GM18873 (cell line): ENCODE results near the gene VWA2.
"Not testable (repeated sequence)": the region's sequence is repeated elsewhere in the genome, so short reads cannot be mapped to it uniquely, and the experiment has no call there.

Source experiments
- ATAC-seq: cut with Tn5 transposase; IDR thresholded peaks from one replicate; pipeline ENCODE4 v1.9.1; 2021; ENCODE audit warnings: mild to moderate bottlenecking, moderate library complexity, moderate number of reproducible peaks; ENCODE audit not compliant: unreplicated experiment, low FRiP score

The VWA2 gene

DNA sequence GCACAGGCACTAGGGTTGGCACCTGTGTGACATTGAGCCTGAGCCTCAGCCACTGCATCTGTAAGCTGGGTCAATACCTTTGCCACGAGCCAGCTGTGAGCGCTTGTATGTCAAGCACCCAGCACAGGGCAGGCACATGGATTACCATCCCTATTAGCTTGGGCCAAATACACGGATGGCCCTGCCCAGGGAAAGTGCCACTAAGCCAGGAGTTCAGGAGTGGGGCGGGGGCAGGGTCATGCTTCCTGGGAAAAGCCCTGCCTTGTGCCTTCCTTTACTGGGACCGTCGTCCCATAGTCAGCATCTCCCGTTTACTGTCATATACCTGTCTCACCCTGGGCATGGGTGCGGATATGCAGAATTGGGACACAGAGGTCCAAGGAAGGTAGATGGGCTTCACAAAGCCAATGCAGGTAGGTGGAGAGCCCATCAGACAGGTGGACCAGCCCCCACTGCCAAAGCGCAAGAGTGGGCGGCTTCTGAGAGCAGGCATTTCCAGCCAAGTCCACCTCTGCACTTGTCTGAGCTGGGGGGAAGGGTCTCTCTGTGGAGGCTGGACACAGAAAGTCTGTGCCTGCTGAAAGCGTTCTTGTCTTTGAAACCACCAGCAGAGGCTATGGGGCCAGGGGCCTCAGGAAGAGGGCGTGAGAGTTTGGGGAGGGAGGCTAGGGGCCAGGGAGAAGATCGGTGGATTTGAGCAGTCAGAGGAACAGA is 72.6 kb downstream of the VWA2 start:
- no peak for ATAC-seq

DNA sequence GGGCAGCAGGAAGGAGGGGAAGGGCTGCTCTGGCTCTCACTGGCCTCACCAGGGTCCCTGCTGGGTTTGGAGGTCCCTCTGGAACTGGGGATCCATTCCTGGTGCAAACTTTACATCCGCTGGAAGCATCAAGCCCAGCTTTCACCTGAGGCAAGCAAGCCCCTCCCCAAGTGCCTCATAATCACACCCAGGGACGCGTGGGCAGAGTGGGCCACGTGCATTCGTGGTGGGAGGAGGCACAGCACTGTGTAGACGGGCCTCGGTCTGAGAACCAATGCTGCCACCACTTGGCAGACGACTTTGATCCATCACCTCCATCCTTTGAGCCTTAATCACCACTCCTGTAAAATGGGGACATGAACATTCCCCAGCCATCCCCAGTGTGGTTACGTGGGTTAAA is 74.1 kb downstream of the VWA2 start:
- no peak for ATAC-seq

- ATAC-seq = no peak
These were observed 74.8 kb downstream of the VWA2 start for GRCh38 chr10:114313866-114314265.

DNA sequence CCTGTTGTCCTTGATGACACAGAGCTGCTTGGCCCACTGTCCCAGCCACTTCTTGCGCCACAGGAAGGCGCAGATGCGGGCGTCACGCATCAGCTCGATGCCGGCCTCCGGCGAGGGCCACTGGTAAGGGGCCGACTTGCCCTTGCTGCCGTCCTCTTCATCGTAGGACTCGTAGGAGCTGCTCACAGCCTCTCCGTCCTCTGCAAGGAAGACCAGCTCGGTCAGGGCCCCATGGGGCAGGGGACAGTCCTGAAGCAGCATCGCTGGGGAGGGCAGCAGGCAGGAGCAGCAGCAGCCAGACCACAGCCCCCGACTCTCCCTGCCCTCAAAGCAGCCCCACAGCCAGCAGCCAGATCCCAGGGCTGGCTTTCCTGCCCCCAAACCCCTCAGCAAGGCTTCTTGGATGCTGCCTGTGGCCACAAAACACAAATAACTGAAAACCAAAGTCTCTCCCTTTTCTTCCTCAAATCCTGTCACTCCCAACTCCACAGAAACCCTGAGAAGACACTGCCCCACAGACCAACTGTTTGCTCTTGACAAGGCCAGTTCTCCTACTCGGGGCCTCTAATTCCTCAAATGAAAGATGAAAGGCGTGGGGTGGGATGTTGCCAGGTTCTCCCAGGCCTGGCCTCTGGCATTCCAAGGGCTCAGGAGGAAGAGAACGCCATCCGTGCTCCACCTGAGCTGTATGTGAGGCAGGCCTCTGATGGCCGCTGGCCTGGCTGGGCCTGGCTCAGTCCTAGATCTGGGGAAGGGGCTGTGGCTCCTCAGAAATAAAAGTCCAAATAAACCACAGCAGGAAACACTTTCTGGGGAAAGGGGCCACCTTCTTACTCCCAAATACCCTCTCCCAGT is 76.7 kb downstream of the VWA2 start:
- no peak for ATAC-seq

DNA sequence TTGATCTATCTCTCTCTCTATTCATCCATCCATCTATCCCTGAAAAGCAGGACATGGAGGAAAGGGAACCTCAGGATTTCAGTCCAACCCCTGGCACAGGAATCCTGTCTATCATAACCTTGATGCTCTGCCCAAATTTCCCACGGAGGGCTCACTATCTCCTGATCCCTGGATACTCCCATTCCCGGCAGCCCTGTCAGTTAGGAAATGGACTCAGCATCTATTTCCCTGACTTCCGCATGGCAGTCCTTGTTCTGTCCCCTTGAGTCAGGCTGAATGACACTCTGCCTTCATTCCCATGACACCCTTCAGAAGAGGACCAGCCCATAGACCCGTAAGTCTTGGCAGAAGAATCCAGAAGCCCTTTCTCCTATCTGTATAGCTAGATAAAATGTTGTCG is 77.7 kb downstream of the VWA2 start:
- ATAC-seq = no peak

GRCh38 chr10:114319406-114320248 is 80.6 kb downstream of the VWA2 start:
- ATAC-seq = no peak

DNA sequence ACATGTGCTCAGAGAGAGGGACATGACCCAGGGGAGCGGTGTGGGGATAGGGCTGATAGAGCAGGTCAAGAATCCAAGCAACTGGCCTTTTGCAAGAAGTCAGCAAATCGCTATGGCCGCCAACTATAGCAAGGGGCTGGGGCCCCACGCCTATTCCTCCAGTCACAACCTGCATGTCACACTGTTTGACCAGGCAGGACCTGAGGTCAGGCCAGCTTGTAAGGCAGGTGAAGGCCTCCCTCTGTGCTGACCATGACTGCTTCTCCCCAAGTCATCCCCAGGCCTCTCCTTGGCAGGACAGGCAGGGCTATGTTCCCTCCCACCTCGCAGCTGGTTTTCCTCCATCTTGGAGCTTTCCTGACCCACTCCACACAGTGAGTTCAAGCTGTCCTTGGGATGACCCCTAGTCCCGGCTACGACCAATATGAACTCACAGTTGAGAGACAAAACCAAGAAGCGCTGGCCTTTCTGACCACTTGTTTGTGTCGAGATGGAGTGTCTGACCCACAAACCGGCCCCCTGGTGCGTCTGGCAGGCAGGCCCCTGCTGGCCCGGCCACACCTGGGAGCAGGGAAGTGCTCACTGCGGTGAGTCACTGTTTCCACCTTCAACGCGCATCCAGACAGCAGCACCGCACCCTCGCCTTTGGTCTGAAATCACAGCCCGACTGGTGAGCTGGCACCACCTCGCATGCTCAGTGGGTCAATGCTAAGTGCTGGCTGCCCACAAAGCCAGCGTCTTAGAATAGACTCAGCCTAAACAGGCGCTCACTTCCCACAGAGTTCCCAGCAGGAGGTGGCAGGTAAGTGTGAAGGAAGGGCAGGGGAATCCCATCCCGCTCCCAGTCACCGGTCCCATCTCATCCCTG is 81.4 kb downstream of the VWA2 start:
- no peak for ATAC-seq

GRCh38 chr10:114322344-114322743 is 83.3 kb downstream of the VWA2 start:
- ATAC-seq = no peak

DNA sequence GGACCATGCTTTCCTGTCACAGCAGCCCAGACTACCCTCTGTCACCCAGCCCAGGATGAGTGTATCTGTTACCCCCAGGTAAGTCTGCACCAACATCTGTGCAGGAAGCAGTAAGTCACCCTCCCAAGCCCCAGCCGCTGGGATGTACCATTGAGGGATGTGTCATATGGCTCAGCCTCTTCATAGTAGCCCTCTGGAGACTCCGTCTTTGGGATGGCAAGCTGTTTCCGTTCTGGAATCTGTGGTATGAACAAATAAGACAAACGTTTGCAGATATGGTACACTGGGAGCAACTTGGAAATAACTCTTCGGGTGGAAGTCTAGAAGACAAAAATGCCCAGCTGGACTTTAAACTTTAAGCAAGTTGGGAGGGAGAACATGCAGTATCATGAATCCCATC is 84.0 kb downstream of the VWA2 start:
- ATAC-seq = no peak

DNA sequence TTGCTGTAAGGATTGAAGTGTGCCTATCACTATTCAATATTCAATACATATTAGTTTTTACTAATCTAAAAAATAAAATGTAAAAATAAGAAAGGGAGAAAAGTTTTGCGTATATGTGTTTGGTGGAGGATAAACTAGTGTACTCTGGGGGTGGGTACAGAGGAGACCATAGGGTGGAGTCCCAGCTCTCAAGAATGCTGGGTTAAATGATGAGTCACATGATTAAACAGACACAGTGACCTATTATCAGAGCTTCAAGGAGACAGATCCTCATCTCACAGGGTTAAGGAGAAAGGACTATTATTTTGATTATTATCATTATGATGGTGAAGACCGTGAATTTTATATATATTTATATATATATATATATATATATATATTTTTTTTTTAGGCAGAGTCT is 87.7 kb downstream of the VWA2 start:
- no peak for ATAC-seq

GRCh38 chr10:114327537-114328440 is 88.7 kb downstream of the VWA2 start:
- ATAC-seq = no peak

DNA sequence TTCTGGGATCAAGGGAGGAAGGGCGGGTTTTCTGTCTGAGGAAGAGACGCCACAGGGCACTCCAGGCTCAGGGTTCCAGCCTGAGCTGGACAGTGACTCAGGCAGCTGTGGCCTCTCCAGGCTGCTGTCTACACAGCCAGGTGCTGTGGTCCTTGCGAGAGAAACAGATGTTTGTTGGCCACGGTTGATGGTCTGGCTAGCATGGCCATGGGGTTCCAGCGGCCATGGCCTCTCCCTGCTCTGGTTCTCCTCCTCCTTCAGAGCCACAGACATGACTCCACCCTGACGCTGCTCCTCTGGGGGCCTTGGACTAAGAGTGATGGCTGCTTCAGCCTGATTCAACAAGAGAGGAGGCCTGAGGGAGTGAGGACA is 89.4 kb downstream of the VWA2 start:
- ATAC-seq = no peak

DNA sequence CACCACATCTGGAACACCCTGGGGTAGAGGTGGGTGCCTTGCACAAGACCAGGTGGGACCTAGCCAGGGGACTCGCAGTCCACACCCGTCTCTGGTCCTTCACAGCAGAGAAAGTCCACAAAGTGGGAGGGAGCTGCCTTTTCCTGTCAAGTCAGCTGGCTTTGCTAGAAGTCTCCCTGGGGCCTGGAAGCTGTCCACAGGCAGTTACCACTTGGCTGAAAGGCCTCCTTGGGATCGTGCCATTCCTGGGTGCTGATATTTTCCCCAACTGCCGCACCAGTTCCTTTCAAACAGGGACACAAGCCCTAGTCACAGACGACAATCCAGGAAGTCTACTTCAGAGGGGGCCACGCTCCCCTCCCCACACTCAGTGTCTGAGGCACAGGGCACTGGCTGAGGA is 89.8 kb downstream of the VWA2 start:
- no peak for ATAC-seq

DNA sequence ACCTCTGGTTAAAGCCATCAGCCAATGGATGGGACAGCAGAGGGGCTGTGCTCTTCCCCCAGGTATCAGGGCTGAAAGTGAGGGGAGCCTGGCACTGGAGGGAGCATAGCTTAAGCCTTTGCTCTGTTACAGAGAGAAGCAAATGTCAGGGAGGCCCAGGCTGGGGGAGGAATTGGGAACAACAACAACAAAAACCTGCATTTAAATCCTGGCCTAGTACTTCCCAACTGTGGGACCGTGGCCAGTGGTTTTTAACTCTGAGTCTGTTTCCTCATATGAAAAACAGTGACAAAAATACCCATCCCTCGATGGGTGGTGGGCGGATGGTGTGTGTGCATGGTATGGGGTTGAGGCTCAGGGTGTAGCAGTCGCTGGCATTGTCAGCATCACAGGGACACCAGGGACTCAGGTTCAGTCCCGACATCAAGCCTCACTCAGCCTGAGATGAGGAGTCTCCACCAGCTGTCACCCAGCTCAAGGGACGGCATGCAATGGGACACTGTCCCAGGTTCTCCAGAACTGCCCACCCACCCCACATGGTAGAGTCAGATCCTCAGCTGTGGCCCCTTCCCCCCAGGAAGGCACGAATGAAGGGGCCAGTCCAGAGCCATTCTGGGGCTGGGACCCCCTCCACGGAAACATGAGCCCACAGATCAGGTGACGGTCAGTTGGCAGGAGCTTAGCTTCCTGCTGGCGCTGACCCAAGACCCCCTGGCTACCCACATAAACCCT is 90.7 kb downstream of the VWA2 start:
- ATAC-seq = no peak

GRCh38 chr10:114332301-114333192 is 93.5 kb downstream of the VWA2 start:
- no peak for ATAC-seq

DNA sequence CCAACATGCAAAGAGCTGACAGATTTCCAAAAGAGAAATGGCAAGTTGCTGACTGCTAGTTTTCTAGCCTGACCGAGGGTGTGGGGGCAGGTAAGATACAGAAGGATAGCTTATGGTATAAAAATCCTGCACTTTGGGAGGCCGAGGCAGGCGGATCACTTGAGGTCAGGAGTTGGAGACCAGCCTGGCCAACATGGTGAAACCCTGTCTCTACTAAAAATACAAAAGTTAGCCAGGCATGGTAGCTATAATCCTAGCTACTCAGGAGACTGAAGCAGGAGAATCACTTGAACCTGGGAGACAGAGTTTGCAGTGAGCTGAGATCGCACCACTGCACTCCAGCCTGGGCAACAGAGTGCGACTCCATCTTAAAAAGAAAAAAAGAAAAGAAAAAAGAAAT is 94.4 kb downstream of the VWA2 start:
- not testable (repeated sequence) for ATAC-seq

DNA sequence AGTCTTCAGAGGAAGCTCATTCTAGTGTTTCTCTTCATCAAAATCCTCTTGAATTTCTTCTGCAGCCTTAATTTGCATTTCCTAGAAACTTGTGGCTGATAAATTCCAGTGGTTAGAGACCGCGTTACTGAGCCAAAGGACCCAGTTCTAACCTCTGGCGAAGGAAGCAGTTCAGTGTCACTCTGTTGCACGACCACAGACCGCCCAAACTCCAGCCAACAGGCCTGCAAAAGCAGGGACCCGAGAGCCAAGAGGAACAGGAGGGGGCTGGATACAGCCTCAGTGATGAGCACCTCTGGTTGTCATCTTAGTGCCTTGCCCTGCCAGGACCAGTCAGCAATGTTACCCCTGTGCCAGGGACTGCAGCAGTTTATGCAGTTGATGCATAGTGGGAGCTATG is 95.2 kb downstream of the VWA2 start:
- ATAC-seq = no peak

DNA sequence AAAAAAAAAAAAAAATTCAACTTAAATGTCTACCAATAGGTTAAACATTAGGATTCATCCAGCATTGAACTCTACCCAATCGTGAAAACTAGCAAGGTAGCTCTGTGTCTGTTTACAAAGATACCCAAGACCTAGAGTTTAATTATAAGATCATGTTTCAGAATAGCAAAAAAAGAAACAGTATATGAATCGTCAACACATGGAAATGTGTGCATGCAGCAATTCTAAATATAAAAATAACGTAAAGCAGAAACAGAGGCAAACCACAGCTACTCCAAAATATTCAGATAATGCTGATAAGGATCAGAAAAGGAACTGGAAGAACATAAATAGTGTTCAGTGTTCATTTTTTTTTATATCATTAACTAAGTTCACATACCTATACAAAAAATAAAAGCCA is 96.6 kb downstream of the VWA2 start:
- no peak for ATAC-seq
